Mesothelial cell of epicardium (in vitro differentiated cells): ENCODE results near the gene SOX11. TPM values are rescaled to one million over a fixed set of nuclear protein-coding genes. Genes with fewer than 3 reads are reported as not detected.

Source experiments
- DNase-seq, 2 experiments: peaks; one replicate each; pipeline ENCODE4 v3.0.0; 2021; ENCODE audit warnings: low spot score in 2 of 2; ENCODE audit not compliant: unreplicated experiment in 2 of 2
- H3K27ac Mint-ChIP-seq: 2 replicates; pipeline ENCODE4 v1.8.0; 2021; ENCODE audit warnings: mixed read lengths
- H3K27me3 Mint-ChIP-seq: 2 replicates; pipeline ENCODE4 v1.8.0; 2021; ENCODE audit warnings: low read depth, mixed read lengths
- H3K36me3 Mint-ChIP-seq: 2 replicates; pipeline ENCODE4 v1.8.0; 2021; ENCODE audit warnings: mixed read lengths
- H3K4me1 Mint-ChIP-seq: 2 replicates; pipeline ENCODE4 v1.8.0; 2021; ENCODE audit warnings: mixed read lengths
- H3K4me3 Mint-ChIP-seq: 2 replicates; pipeline ENCODE4 v1.8.0; 2021; ENCODE audit warnings: mild to moderate bottlenecking, moderate library complexity, mixed read lengths
- H3K9me3 Mint-ChIP-seq: 2 replicates; pipeline ENCODE4 v1.8.0; 2021; ENCODE audit warnings: mixed read lengths
- total RNA-seq: library from RNA; stranded (reverse); gene quantifications from 3 replicates; pipeline ENCODE4 v1.2.1, GENCODE V29; 2021
- TF ChIP-seq, protein P1 (sequence below): fragments of 200-600 bp; sonication (generic); IDR thresholded peaks from one replicate; pipeline ENCODE4 v1.5.0; 2021; ENCODE audit warnings: antibody characterized with exemption; ENCODE audit not compliant: unreplicated experiment

Gene SOX11
- total RNA-seq, 1 donor from 2014 or later = 46.2 TPM

DNA sequence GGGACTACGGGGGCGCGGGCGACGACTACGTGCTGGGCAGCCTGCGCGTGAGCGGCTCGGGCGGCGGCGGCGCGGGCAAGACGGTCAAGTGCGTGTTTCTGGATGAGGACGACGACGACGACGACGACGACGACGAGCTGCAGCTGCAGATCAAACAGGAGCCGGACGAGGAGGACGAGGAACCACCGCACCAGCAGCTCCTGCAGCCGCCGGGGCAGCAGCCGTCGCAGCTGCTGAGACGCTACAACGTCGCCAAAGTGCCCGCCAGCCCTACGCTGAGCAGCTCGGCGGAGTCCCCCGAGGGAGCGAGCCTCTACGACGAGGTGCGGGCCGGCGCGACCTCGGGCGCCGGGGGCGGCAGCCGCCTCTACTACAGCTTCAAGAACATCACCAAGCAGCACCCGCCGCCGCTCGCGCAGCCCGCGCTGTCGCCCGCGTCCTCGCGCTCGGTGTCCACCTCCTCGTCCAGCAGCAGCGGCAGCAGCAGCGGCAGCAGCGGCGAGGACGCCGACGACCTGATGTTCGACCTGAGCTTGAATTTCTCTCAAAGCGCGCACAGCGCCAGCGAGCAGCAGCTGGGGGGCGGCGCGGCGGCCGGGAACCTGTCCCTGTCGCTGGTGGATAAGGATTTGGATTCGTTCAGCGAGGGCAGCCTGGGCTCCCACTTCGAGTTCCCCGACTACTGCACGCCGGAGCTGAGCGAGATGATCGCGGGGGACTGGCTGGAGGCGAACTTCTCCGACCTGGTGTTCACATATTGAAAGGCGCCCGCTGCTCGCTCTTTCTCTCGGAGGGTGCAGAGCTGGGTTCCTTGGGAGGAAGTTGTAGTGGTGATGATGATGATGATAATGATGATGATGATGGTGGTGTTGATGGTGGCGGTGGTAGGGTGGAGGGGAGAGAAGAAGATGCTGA lies 1.4 kb downstream of the SOX11 start:
- H3K27ac Mint-ChIP-seq = peak overlapping the region; percentile 86
- no peaks in the 10 kb centered on the region for H3K27me3 Mint-ChIP-seq
- H3K36me3 Mint-ChIP-seq = no peaks in the 10 kb centered on the region
- TF ChIP-seq, protein P1, sequence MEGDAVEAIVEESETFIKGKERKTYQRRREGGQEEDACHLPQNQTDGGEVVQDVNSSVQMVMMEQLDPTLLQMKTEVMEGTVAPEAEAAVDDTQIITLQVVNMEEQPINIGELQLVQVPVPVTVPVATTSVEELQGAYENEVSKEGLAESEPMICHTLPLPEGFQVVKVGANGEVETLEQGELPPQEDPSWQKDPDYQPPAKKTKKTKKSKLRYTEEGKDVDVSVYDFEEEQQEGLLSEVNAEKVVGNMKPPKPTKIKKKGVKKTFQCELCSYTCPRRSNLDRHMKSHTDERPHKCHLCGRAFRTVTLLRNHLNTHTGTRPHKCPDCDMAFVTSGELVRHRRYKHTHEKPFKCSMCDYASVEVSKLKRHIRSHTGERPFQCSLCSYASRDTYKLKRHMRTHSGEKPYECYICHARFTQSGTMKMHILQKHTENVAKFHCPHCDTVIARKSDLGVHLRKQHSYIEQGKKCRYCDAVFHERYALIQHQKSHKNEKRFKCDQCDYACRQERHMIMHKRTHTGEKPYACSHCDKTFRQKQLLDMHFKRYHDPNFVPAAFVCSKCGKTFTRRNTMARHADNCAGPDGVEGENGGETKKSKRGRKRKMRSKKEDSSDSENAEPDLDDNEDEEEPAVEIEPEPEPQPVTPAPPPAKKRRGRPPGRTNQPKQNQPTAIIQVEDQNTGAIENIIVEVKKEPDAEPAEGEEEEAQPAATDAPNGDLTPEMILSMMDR = no peak
- H3K4me1 Mint-ChIP-seq = peaks cover 45% of the 10 kb centered on the region
- peak in 1 of 2 experiments; percentile 60 for DNase-seq
- H3K4me3 Mint-ChIP-seq = peak overlapping the region; percentile 86
- no peaks in the 10 kb centered on the region for H3K9me3 Mint-ChIP-seq

DNA sequence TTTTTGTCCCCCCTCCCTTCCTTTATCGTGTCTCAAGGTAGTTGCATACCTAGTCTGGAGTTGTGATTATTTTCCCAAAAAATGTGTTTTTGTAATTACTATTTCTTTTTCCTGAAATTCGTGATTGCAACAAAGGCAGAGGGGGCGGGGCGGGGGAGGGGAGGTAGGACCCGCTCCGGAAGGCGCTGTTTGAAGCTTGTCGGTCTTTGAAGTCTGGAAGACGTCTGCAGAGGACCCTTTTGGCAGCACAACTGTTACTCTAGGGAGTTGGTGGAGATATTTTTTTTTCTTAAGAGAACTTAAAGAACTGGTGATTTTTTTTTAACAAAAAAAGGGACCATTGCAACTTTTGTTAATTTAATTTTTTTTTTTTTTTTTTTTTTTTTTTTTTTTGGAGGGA lies 2.1 kb downstream of the SOX11 start:
- Mint-ChIP-seq H3K9me3 (no peaks in the 10 kb centered on the region), H3K27ac (peak overlapping the region; percentile 86), H3K27me3 (no peaks in the 10 kb centered on the region), H3K36me3 (peaks cover 2% of the 10 kb centered on the region), H3K4me1 (peaks cover 44% of the 10 kb centered on the region), H3K4me3 (peak overlapping the region; percentile 86)
- DNase-seq = no peak
- TF ChIP-seq, protein P1 = no peak

DNA sequence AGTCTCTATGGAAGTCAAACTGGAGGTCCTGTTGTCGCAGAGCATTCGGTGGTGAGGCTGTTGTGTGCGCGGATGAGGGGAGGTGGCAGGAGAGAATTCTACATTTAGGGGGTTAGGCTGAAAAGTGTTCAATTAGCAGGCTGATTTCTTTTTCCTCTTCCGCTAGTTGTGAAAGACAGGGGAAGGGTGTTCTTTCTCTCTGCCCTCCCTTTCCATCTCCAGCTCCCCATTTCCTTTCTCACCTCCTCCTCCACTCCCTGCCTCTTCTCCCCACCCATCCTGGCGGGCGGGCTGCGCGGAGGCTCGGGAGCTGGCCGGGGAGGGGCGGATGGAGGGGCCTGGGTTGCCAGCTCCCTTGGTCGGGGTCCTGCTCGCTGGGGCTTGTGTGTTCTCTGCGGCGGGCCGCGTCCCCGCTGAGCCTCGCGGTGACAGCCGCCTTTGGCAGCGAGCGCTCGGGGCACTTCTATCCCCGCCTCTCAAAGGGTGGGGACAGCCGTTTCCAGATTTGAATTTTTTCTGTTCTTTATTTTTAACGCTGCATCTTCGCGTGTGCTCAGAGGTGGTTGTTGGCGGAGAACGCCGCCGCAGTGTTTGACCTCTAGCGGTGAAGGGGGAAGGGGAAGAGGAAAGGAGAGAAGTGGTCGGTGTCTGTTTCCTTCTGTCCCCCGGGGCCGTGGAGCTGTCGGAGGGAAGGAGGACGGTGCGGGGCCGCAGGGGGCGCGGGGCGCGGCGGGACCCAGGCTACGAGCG lies 3.6 kb downstream of the SOX11 start:
- Mint-ChIP-seq H3K27me3 (no peaks in the 10 kb centered on the region), H3K36me3 (peaks cover 2% of the 10 kb centered on the region), H3K27ac (peak overlapping the region; percentile 98), H3K4me3 (peak overlapping the region; percentile 86), H3K4me1 (peaks cover 48% of the 10 kb centered on the region), H3K9me3 (no peaks in the 10 kb centered on the region)
- TF ChIP-seq, protein P1 = no peak
- DNase-seq = peak in 1 of 2 experiments; percentile 67

DNA sequence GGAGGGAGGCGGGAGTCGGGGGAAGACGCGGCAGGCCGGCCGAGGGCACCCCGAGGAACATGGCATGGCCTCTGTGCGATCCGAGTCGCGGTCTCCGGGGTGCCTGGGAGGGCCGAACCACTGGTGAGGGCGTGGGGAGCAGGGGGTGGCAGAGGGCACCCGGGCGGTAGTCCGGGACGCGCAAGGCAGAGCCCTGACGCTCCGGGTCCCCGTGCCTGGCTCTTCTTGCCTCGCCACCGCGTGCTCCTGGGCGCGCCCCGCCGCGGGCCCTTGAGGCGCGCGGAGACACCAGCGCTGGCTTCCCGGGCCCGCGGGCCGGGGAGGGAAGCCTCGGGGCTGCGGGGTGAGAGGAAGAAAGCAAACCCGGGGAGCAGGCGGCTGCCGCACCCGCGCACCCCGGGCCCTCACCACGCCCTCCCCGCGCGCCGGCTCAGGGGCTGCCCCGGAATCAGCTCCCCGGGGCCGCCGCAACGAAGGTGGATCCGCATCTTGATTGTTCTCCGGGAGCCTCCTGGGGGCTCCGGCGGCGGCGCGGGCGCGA lies 4.3 kb downstream of the SOX11 start:
- Mint-ChIP-seq H3K4me1 (peaks cover 52% of the 10 kb centered on the region), H3K9me3 (no peaks in the 10 kb centered on the region), H3K27me3 (no peaks in the 10 kb centered on the region), H3K36me3 (peaks cover 4% of the 10 kb centered on the region), H3K27ac (peak overlapping the region; percentile 98), H3K4me3 (peak overlapping the region; percentile 86)
- TF ChIP-seq, protein P1 = no peak
- no peak for DNase-seq

DNA sequence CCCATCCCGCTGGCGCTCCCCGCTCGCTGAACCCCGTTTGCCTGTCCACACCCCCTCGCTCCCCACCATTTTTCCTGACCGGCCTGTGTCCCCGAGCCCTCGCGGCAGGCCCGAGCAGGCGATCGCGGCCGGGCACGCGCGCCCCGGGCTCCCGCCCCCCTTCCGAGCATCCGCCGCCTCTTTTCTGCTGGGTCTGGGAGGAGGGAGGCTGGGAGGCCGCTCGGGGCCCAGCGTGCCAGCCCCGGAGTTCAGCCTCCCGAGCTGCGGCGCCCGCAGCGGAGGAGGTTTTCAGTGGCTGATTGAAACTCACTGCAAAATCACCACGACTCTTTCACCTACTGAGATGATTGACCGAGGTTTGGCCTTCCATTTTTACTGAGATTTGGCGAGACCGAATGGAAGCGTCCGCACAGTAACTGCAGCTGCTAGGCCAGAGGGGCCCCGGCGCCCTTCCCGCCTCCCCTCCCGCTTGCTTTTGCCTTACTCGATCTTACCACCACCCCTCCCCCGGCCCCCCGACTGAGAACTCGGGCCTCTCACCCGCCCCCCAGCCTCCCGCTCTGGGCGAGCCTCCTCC lies 4.8 kb downstream of the SOX11 start:
- Mint-ChIP-seq H3K4me3 (peak overlapping the region; percentile 86), H3K27me3 (no peaks in the 10 kb centered on the region), H3K4me1 (peaks cover 53% of the 10 kb centered on the region), H3K9me3 (no peaks in the 10 kb centered on the region), H3K36me3 (peaks cover 4% of the 10 kb centered on the region), H3K27ac (peak overlapping the region; percentile 92)
- peak in 1 of 2 experiments; percentile 70 for DNase-seq
- TF ChIP-seq, protein P1 = no peak
